Measurements from ENCODE around the gene HS6ST3.

- no peak for TF ChIP-seq POLR2AphosphoS5 (IDR thresholded peaks at IDR 0.05)
- TF ChIP-seq, protein P1, sequence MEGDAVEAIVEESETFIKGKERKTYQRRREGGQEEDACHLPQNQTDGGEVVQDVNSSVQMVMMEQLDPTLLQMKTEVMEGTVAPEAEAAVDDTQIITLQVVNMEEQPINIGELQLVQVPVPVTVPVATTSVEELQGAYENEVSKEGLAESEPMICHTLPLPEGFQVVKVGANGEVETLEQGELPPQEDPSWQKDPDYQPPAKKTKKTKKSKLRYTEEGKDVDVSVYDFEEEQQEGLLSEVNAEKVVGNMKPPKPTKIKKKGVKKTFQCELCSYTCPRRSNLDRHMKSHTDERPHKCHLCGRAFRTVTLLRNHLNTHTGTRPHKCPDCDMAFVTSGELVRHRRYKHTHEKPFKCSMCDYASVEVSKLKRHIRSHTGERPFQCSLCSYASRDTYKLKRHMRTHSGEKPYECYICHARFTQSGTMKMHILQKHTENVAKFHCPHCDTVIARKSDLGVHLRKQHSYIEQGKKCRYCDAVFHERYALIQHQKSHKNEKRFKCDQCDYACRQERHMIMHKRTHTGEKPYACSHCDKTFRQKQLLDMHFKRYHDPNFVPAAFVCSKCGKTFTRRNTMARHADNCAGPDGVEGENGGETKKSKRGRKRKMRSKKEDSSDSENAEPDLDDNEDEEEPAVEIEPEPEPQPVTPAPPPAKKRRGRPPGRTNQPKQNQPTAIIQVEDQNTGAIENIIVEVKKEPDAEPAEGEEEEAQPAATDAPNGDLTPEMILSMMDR (IDR thresholded peaks at IDR 0.05 in 8 of 11, conservative IDR thresholded peaks at IDR 0.05 in 3 of 11), result no peak
- no peak for TF ChIP-seq POLR2A (IDR thresholded peaks at IDR 0.05)
Observed at GRCh38 chr13:96130818-96131340, 41.0 kb downstream of the HS6ST3 start.

Measured in spleen (tissue), 7 donors.